Body of pancreas (tissue), 4 donors: ENCODE results near the gene FOXA1. TPM values are rescaled to one million over a fixed set of nuclear protein-coding genes. Genes with fewer than 3 reads are reported as not detected.

Experiments
- ATAC-seq: fragments of 150-250 bp; one replicate; pipeline ENCODE4 v1.9.1; 2016
- DNase-seq, 4 donors: peaks; one replicate each; pipeline ENCODE4 v3.0.0-alpha.2; 2019
- H3K27ac ChIP-seq, 4 donors: fragments of 200-600 bp; sonication (generic); 1 replicate in 3 of 4; 2 replicates in 1 of 4; pipeline versions ENCODE4 v1.5.1 to v1.6.1; 2016 to 2019; ENCODE audit warnings: mild to moderate bottlenecking in 1 of 4, mixed read lengths in 1 of 4, moderate library complexity in 1 of 4
- H3K27me3 ChIP-seq, 2 donors: fragments of 200-600 bp; sonication (generic); one replicate each; pipeline ENCODE4 v1.6.0; 2016; ENCODE audit warnings: mild to moderate bottlenecking in 1 of 2
- H3K36me3 ChIP-seq, 2 donors: fragments of 200-600 bp; sonication (generic); replicated peaks in 1 of 2; 2 replicates each; pipeline ENCODE4 v1.5.1; 2016; ENCODE audit warnings: low read depth in 2 of 2; ENCODE audit not compliant: insufficient read depth in 1 of 2
- H3K4me1 ChIP-seq: fragments of 200-600 bp; sonication (generic); one replicate; pipeline ENCODE4 v1.6.0; 2016
- H3K4me3 ChIP-seq, 2 donors: fragments of 200-600 bp; sonication (generic); 1 replicate in 1 of 2; 2 replicates in 1 of 2; pipeline ENCODE4 v1.5.1; 2016 to 2019
- H3K9me3 ChIP-seq, 3 donors: fragments of 200-600 bp; sonication (generic); 1 replicate in 2 of 3; 2 replicates in 1 of 3; pipeline ENCODE4 v1.5.1; 2016
- CTCF ChIP-seq, 7 experiments: fragments of 450-650 bp in 4 of 7; fragments of 200-600 bp in 3 of 7; sonication (generic) in 3 of 7; IDR thresholded peaks; one replicate each; pipeline ENCODE4 v1.5.1; 2016 to 2019; ENCODE audit warnings: antibody characterized with exemption in 7 of 7
- POLR2A ChIP-seq, 3 donors: fragments of 450-650 bp; IDR thresholded peaks; one replicate each; pipeline ENCODE4 v1.6.1; 2016; ENCODE audit warnings: antibody characterized with exemption in 3 of 3, mild to moderate bottlenecking in 2 of 3
- WGBS, 2 donors: methylation state at CpG; one replicate each; pipeline ENCODE4 v1.1.5; 2017; 5-methylcytosine and 5-hydroxymethylcytosine counted together
- intact Hi-C: fragments of 100-400 bp; cut with DNase I; formaldehyde crosslinking; loops from one replicate; pipeline ENCODE4 v1.15.1; 2023
- total RNA-seq, 2 donors: library from RNA; depleted of rRNA; stranded (reverse); fragments of >200 nt; gene quantifications; one replicate each; pipeline ENCODE4 v1.1.0, GENCODE V29; 2016

Gene FOXA1
- total RNA-seq, 2 donors from 2014 or later: 0.26 to 0.33 TPM

GRCh38 chr14:37601865-37602264 lies 6.8 kb upstream of the FOXA1 start:
- Histone ChIP-seq H3K36me3 (no peaks in the 10 kb centered on the region), H3K27ac (no peak overlapping the region), H3K9me3 (no peaks in the 10 kb centered on the region), H3K4me3 (no peak overlapping the region), H3K27me3 (peaks cover 0 to 61% of the 10 kb centered on the region in 2 donors), H3K4me1 (peaks cover 23% of the 10 kb centered on the region)
- DNase-seq: no peak
- intact Hi-C loops: no loop called here
- ATAC-seq: no peak
- WGBS, 2 donors: 10 to 14% methylated on average over 19 to 22 of the region's 22 CpGs
- TF ChIP-seq POLR2A (IDR thresholded peaks at IDR 0.05) (no peak), CTCF (IDR thresholded peaks at IDR 0.05) (no peak)

- ATAC-seq (no peak), DNase-seq (no peak)
- H3K27ac ChIP-seq: no peak overlapping the region
- peaks cover 0 to 61% of the 10 kb centered on the region in 2 donors for H3K27me3 ChIP-seq
- WGBS, 2 donors: 29 to 39% methylated on average over 4 of the region's 4 CpGs
- peaks cover 26% of the 10 kb centered on the region for H3K4me1 ChIP-seq
- H3K4me3 ChIP-seq: no peak overlapping the region
- intact Hi-C loops: no loop called here
- TF ChIP-seq CTCF (IDR thresholded peaks at IDR 0.05) (no peak), POLR2A (IDR thresholded peaks at IDR 0.05) (no peak)
- no peaks in the 10 kb centered on the region for H3K36me3 ChIP-seq
- no peaks in the 10 kb centered on the region for H3K9me3 ChIP-seq
Observed at GRCh38 chr14:37600880-37601741, 6.1 kb upstream of the FOXA1 start.

GRCh38 chr14:37599507-37600368 lies 4.7 kb upstream of the FOXA1 start:
- TF ChIP-seq CTCF (IDR thresholded peaks at IDR 0.05): no peak
- TF ChIP-seq POLR2A (IDR thresholded peaks at IDR 0.05): no peak
- no peak for ATAC-seq

GRCh38 chr14:37598747-37599506 lies 3.9 kb upstream of the FOXA1 start:
- intact Hi-C loops: loop anchor here (10.0 kb wide), 1 partner anchor 354 kb away; no protein-coding TSS in a partner anchor
- H3K27me3 ChIP-seq: peaks cover 0 to 61% of the 10 kb centered on the region in 2 donors
- H3K9me3 ChIP-seq: no peaks in the 10 kb centered on the region
- DNase-seq: no peak
- no peak overlapping the region for H3K4me3 ChIP-seq
- TF ChIP-seq CTCF (IDR thresholded peaks at IDR 0.05) (no peak), POLR2A (IDR thresholded peaks at IDR 0.05) (no peak)
- peaks cover 38% of the 10 kb centered on the region for H3K4me1 ChIP-seq
- H3K36me3 ChIP-seq: no peaks in the 10 kb centered on the region
- 34 to 44% methylated on average over 32 to 34 of the region's 36 CpGs for WGBS, 2 donors
- ATAC-seq: no peak
- H3K27ac ChIP-seq: no peak overlapping the region

More at GRCh38 chr14:37599507-37600368, 4.7 kb upstream of the FOXA1 start:
- Histone ChIP-seq H3K27me3 (peaks cover 0 to 61% of the 10 kb centered on the region in 2 donors), H3K4me3 (no peak overlapping the region), H3K36me3 (no peaks in the 10 kb centered on the region), H3K9me3 (no peaks in the 10 kb centered on the region), H3K27ac (no peak overlapping the region), H3K4me1 (peaks cover 35% of the 10 kb centered on the region)
- WGBS, 2 donors: 4 to 5% methylated on average over 33 to 57 of the region's 57 CpGs
- DNase-seq: no peak
- intact Hi-C loops: loop anchor here (10.0 kb wide), 1 partner anchor 355 kb away; no protein-coding TSS in a partner anchor
